ENCODE data around the gene OR2D3.
"Not testable (repeated sequence)": the region's sequence is repeated elsewhere in the genome, so short reads cannot be mapped to it uniquely, and the experiment has no call there.

Gene OR2D3

GRCh38 chr11:6928916-6929315, 8.1 kb downstream of the OR2D3 start:
- no peak for DNase-seq

- no peak for DNase-seq
Measured at GRCh38 chr11:6931146-6931713, 10.4 kb downstream of the OR2D3 start.

GRCh38 chr11:6932145-6932544, 11.3 kb downstream of the OR2D3 start:
- DNase-seq, result no peak

- DNase-seq, result no peak
Measured at GRCh38 chr11:6941970-6942369, 21.2 kb downstream of the OR2D3 start.

- DNase-seq, result no peak
Measured at GRCh38 chr11:6943131-6943530, 22.3 kb downstream of the OR2D3 start.

GRCh38 chr11:6954248-6954647, 33.4 kb downstream of the OR2D3 start:
- not testable (repeated sequence) for DNase-seq

GRCh38 chr11:6962141-6962540, 41.3 kb downstream of the OR2D3 start:
- DNase-seq, result no peak

GRCh38 chr11:6962673-6963072, 41.9 kb downstream of the OR2D3 start:
- DNase-seq, result no peak

GRCh38 chr11:6968816-6969215, 48.0 kb downstream of the OR2D3 start:
- DNase-seq, result no peak

GRCh38 chr11:6969854-6970253, 49.1 kb downstream of the OR2D3 start:
- not testable (repeated sequence) for DNase-seq

Measured in CD4-positive, alpha-beta T cell treated with Interleukin-4 for 1 hour (primary cell).